ENCODE data around the gene RAN. TPM values are rescaled to one million over a fixed set of nuclear protein-coding genes. Genes with fewer than 3 reads are reported as not detected.
"Not testable (repeated sequence)": the region's sequence is repeated elsewhere in the genome, so short reads cannot be mapped to it uniquely, and the experiment has no call there.

RAN gene
- total and polyA plus RNA-seq, 4 experiments from 2014 or later = 289 to 868 (median 542) TPM

- no peak overlapping the region for H3K4me3 Mint-ChIP-seq
- Histone ChIP-seq H3K4me1 (ENCODE audit: insufficient read depth, low read length) (peaks cover 10% of the 10 kb centered on the region), H3K9me3 (ENCODE audit: control insufficient read depth in 1 of 2, low read length in 2 of 2) (no peaks in the 10 kb centered on the region), H3K27me3 (ENCODE audit: insufficient read depth, low read length) (no peaks in the 10 kb centered on the region), H3K27ac (ENCODE audit: low read depth, low read length) (no peak overlapping the region), H3K36me3 (ENCODE audit: insufficient read depth, low read length) (peaks cover 3% of the 10 kb centered on the region), H3K4me3 (ENCODE audit: low read length in 2 of 2) (no peak overlapping the region)
- peaks cover 16 to 35% (median 26%) of the 10 kb centered on the region in 4 donors for H3K4me1 Mint-ChIP-seq
- no peaks in the 10 kb centered on the region for H3K9me3 Mint-ChIP-seq
- H3K27me3 Mint-ChIP-seq = no peaks in the 10 kb centered on the region
- peaks cover 4 to 15% of the 10 kb centered on the region in 2 donors for H3K36me3 Mint-ChIP-seq
- intact Hi-C loops (cut with micrococcal nuclease) = no loop called here
- DNase-seq = no peak
- H3K27ac Mint-ChIP-seq = peak overlapping the region in 1 of 7 donors; percentile 76
- POLR2A ChIA-PET (ENCODE audit: partially characterized antibody) = no interaction called here
- CTCF ChIA-PET (ENCODE audit: partially characterized antibody) = interaction anchor here (1.3 kb wide), 1 partner anchor 55 kb away, joined by 6 read pairs; no protein-coding TSS in a partner anchor
Observed at GRCh38 chr12:130881548-130881947, 9.7 kb downstream of the RAN start.

- H3K27me3 Mint-ChIP-seq; H3K27me3 ChIP-seq (ENCODE audit: insufficient read depth, low read length); H3K4me1 ChIP-seq (ENCODE audit: insufficient read depth, low read length); DNase-seq; CTCF ChIA-PET (ENCODE audit: partially characterized antibody); H3K36me3 ChIP-seq (ENCODE audit: insufficient read depth, low read length); H3K27ac ChIP-seq (ENCODE audit: low read depth, low read length); H3K36me3 Mint-ChIP-seq; H3K4me3 Mint-ChIP-seq; H3K9me3 Mint-ChIP-seq; H3K9me3 ChIP-seq (ENCODE audit: control insufficient read depth in 1 of 2, low read length in 2 of 2); POLR2A ChIA-PET (ENCODE audit: partially characterized antibody); H3K4me3 ChIP-seq (ENCODE audit: low read length in 2 of 2); H3K27ac Mint-ChIP-seq; intact Hi-C loops (cut with micrococcal nuclease); H3K4me1 Mint-ChIP-seq: not testable (repeated sequence)
Observed at GRCh38 chr12:130887190-130887589, 15.3 kb downstream of the RAN start.

- Mint-ChIP-seq H3K36me3 (no peaks in the 10 kb centered on the region), H3K27ac (peak overlapping the region in 1 of 7 donors; percentile 42), H3K4me3 (no peak overlapping the region), H3K4me1 (no peaks in the 10 kb centered on the region), H3K27me3 (peaks cover 4 to 6% of the 10 kb centered on the region in 2 donors), H3K9me3 (peaks cover 0 to 9% (median 1%) of the 10 kb centered on the region in 8 donors)
- Histone ChIP-seq H3K27me3 (ENCODE audit: insufficient read depth, low read length) (no peaks in the 10 kb centered on the region), H3K4me3 (ENCODE audit: low read length in 2 of 2) (no peak overlapping the region), H3K36me3 (ENCODE audit: insufficient read depth, low read length) (no peaks in the 10 kb centered on the region), H3K27ac (ENCODE audit: low read depth, low read length) (no peak overlapping the region), H3K9me3 (ENCODE audit: control insufficient read depth in 1 of 2, low read length in 2 of 2) (no peaks in the 10 kb centered on the region), H3K4me1 (ENCODE audit: insufficient read depth, low read length) (no peaks in the 10 kb centered on the region)
- intact Hi-C loops (cut with micrococcal nuclease) = no loop called here
- ChIA-PET CTCF (ENCODE audit: partially characterized antibody) (no interaction called here), POLR2A (ENCODE audit: partially characterized antibody) (no interaction called here)
- DNase-seq = no peak
Observed at GRCh38 chr12:130904064-130904463, 32.2 kb downstream of the RAN start.

DNA sequence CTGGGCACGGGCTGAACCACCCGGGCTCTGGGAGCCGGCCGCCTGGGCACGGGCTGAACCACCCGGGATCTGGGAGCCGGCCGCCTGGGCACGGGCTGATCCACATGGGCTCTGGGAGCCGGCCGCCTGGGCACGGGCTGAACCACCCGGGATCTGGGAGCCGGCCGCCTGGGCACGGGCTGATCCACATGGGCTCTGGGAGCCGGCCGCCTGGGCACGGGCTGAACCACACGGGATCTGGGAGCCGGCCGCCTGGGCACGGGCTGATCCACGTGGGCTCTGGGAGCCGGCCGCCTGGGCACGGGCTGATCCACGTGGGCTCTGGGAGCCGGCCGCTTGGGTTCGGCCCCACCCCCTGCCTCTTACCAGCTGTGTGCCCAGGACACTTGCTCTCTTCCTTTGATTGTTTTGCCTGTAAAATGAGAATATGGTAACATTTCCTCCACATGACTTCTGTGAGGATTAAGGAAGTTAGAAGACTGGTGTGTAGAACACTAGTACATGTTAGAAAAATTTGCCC lies 33.1 kb downstream of the RAN start:
- H3K4me1 Mint-ChIP-seq; H3K9me3 ChIP-seq (ENCODE audit: control insufficient read depth in 1 of 2, low read length in 2 of 2); H3K27me3 Mint-ChIP-seq; POLR2A ChIA-PET (ENCODE audit: partially characterized antibody); CTCF ChIA-PET (ENCODE audit: partially characterized antibody); H3K27me3 ChIP-seq (ENCODE audit: insufficient read depth, low read length); H3K4me3 ChIP-seq (ENCODE audit: low read length in 2 of 2); H3K27ac ChIP-seq (ENCODE audit: low read depth, low read length); intact Hi-C loops (cut with micrococcal nuclease); H3K36me3 ChIP-seq (ENCODE audit: insufficient read depth, low read length); H3K36me3 Mint-ChIP-seq; H3K4me1 ChIP-seq (ENCODE audit: insufficient read depth, low read length); DNase-seq; H3K4me3 Mint-ChIP-seq; H3K27ac Mint-ChIP-seq: not testable (repeated sequence)
- peaks cover 0 to 13% (median 2%) of the 10 kb centered on the region in 8 donors for H3K9me3 Mint-ChIP-seq

- Mint-ChIP-seq H3K4me1 (no peaks in the 10 kb centered on the region), H3K36me3 (no peaks in the 10 kb centered on the region), H3K4me3 (no peak overlapping the region), H3K27ac (no peak overlapping the region), H3K27me3 (peaks cover 10% of the 10 kb centered on the region in 2 donors), H3K9me3 (peaks cover 4 to 31% (median 24%) of the 10 kb centered on the region in 8 donors)
- H3K4me3 ChIP-seq (ENCODE audit: low read length in 2 of 2) = no peak overlapping the region
- ChIA-PET POLR2A (ENCODE audit: partially characterized antibody) (no interaction called here), CTCF (ENCODE audit: partially characterized antibody) (no interaction called here)
- H3K27me3 ChIP-seq (ENCODE audit: insufficient read depth, low read length) = no peaks in the 10 kb centered on the region
- no peaks in the 10 kb centered on the region for H3K4me1 ChIP-seq (ENCODE audit: insufficient read depth, low read length)
- intact Hi-C loops (cut with micrococcal nuclease) = no loop called here
- peaks cover 0 to 4% of the 10 kb centered on the region in 2 donors for H3K9me3 ChIP-seq (ENCODE audit: control insufficient read depth in 1 of 2, low read length in 2 of 2)
- no peak for DNase-seq
- no peaks in the 10 kb centered on the region for H3K36me3 ChIP-seq (ENCODE audit: insufficient read depth, low read length)
- no peak overlapping the region for H3K27ac ChIP-seq (ENCODE audit: low read depth, low read length)
Observed at GRCh38 chr12:130909111-130909510, 37.2 kb downstream of the RAN start.

- intact Hi-C loops (cut with micrococcal nuclease) = no loop called here
Observed at GRCh38 chr12:130911193-130911592, 39.3 kb downstream of the RAN start.

DNA sequence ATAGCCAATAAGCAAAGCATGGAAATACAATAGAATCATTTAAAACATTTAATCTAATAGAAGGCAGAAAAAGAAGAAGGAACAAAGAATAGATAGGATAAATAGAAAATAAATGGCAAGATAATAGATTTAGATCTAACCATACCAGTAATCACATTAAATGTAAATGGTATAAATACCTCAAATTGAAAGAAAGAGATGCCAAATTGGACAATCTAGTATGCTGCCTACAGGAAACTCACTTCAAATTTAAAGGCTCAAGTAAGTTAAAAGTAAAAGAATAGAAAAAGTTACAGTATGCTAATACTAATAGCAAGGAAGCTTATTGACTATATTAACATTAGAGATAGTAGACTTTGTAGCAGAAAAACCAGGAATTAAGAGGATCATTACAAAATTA lies 40.1 kb downstream of the RAN start:
- Histone ChIP-seq H3K4me1 (ENCODE audit: insufficient read depth, low read length) (no peaks in the 10 kb centered on the region), H3K9me3 (ENCODE audit: control insufficient read depth in 1 of 2, low read length in 2 of 2) (peaks cover 0 to 4% of the 10 kb centered on the region in 2 donors), H3K27ac (ENCODE audit: low read depth, low read length) (no peak overlapping the region), H3K36me3 (ENCODE audit: insufficient read depth, low read length) (no peaks in the 10 kb centered on the region), H3K27me3 (ENCODE audit: insufficient read depth, low read length) (peaks cover 7% of the 10 kb centered on the region), H3K4me3 (ENCODE audit: low read length in 2 of 2) (no peak overlapping the region)
- Mint-ChIP-seq H3K36me3 (no peaks in the 10 kb centered on the region), H3K27ac (no peak overlapping the region), H3K9me3 (peaks cover 4 to 31% (median 25%) of the 10 kb centered on the region in 8 donors), H3K4me3 (no peak overlapping the region), H3K4me1 (peaks cover 0 to 4% (median 2%) of the 10 kb centered on the region in 4 donors), H3K27me3 (peaks cover 24 to 29% of the 10 kb centered on the region in 2 donors)
- ChIA-PET CTCF (ENCODE audit: partially characterized antibody) (no interaction called here), POLR2A (ENCODE audit: partially characterized antibody) (no interaction called here)
- intact Hi-C loops (cut with micrococcal nuclease) = no loop called here
- no peak for DNase-seq

More at GRCh38 chr12:130911193-130911592, 39.3 kb downstream of the RAN start:
- Mint-ChIP-seq H3K9me3 (peaks cover 4 to 31% (median 25%) of the 10 kb centered on the region in 8 donors), H3K27me3 (peaks cover 17 to 21% of the 10 kb centered on the region in 2 donors), H3K4me1 (peaks cover 0 to 2% (median under 1%) of the 10 kb centered on the region in 4 donors), H3K4me3 (no peak overlapping the region), H3K36me3 (no peaks in the 10 kb centered on the region), H3K27ac (no peak overlapping the region)
- ChIA-PET POLR2A (ENCODE audit: partially characterized antibody) (no interaction called here), CTCF (ENCODE audit: partially characterized antibody) (no interaction called here)
- no peak overlapping the region for H3K27ac ChIP-seq (ENCODE audit: low read depth, low read length)
- no peaks in the 10 kb centered on the region for H3K36me3 ChIP-seq (ENCODE audit: insufficient read depth, low read length)
- no peak overlapping the region for H3K4me3 ChIP-seq (ENCODE audit: low read length in 2 of 2)
- DNase-seq = no peak
- peaks cover 0 to 4% of the 10 kb centered on the region in 2 donors for H3K9me3 ChIP-seq (ENCODE audit: control insufficient read depth in 1 of 2, low read length in 2 of 2)
- peaks cover under 1% of the 10 kb centered on the region for H3K27me3 ChIP-seq (ENCODE audit: insufficient read depth, low read length)
- H3K4me1 ChIP-seq (ENCODE audit: insufficient read depth, low read length) = no peaks in the 10 kb centered on the region

All from CD4-positive, alpha-beta memory T cell (primary cell).